HFF-Myc (cell line): ENCODE measurements around the gene GLT6D1.

Experiments used
- DNase-seq: peaks from one replicate; pipeline ENCODE4 v3.0.0-alpha.2; 2011; ENCODE audit warnings: low read depth; ENCODE audit errors: extremely low read depth
- H3K4me3 ChIP-seq: replicated peaks from 2 replicates; pipeline ENCODE4 v1.5.1; 2011; ENCODE audit warnings: low read depth, mild to moderate bottlenecking, control low read depth, low read length
- CTCF ChIP-seq: IDR thresholded peaks from 2 replicates; pipeline ENCODE4 v1.5.1; 2012; ENCODE audit warnings: mild to moderate bottlenecking, low read depth, low read length, control low read depth; ENCODE audit errors: missing control alignments

The GLT6D1 gene

GRCh38 chr9:135580664-135581380 lies 58.5 kb downstream of the GLT6D1 start:
- H3K4me3 ChIP-seq, result no peak overlapping the region
- TF ChIP-seq CTCF, result no peak
- no peak for DNase-seq

- DNase-seq, result no peak
These were observed 59.3 kb downstream of the GLT6D1 start for GRCh38 chr9:135579889-135580660.

GRCh38 chr9:135579356-135579755 lies 60.0 kb downstream of the GLT6D1 start:
- TF ChIP-seq CTCF, result no peak
- H3K4me3 ChIP-seq, result no peak overlapping the region
- no peak for DNase-seq

More at GRCh38 chr9:135579889-135580660, 59.3 kb downstream of the GLT6D1 start:
- TF ChIP-seq CTCF, result no peak
- no peak overlapping the region for H3K4me3 ChIP-seq

- DNase-seq, result no peak
- no peak for TF ChIP-seq CTCF
- no peak overlapping the region for H3K4me3 ChIP-seq
These were observed 62.1 kb downstream of the GLT6D1 start for GRCh38 chr9:135577256-135577655.

- H3K4me3 ChIP-seq, result no peak overlapping the region
- no peak for DNase-seq
- no peak for TF ChIP-seq CTCF
These were observed 63.2 kb downstream of the GLT6D1 start for GRCh38 chr9:135575995-135576631.

- no peak overlapping the region for H3K4me3 ChIP-seq
- DNase-seq, result no peak
- TF ChIP-seq CTCF, result no peak
These were observed 64.4 kb downstream of the GLT6D1 start for GRCh38 chr9:135574943-135575342.
